Fibroblast of skin of scalp (primary cell): ENCODE data around the gene CBLC. TPM values are rescaled to one million over a fixed set of nuclear protein-coding genes. Genes with fewer than 3 reads are reported as not detected.

ENCODE experiments used
- DNase-seq: peaks from one replicate; pipeline ENCODE4 v3.0.0-alpha.2; 2013
- polyA plus RNA-seq, 2 experiments: library from polyadenylated mRNA; unstranded; fragments of 120-200 nt; gene quantifications; one replicate each; pipeline ENCODE4 v1.2.1, GENCODE V29; 2013; ENCODE audit not compliant: insufficient read length in 2 of 2

CBLC gene, protein sequence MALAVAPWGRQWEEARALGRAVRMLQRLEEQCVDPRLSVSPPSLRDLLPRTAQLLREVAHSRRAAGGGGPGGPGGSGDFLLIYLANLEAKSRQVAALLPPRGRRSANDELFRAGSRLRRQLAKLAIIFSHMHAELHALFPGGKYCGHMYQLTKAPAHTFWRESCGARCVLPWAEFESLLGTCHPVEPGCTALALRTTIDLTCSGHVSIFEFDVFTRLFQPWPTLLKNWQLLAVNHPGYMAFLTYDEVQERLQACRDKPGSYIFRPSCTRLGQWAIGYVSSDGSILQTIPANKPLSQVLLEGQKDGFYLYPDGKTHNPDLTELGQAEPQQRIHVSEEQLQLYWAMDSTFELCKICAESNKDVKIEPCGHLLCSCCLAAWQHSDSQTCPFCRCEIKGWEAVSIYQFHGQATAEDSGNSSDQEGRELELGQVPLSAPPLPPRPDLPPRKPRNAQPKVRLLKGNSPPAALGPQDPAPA
- polyA plus RNA-seq (2013, experiment 1 of 2; ENCODE audit: insufficient read length) = not detected
- 0.12 TPM for polyA plus RNA-seq (2013, experiment 2 of 2; ENCODE audit: insufficient read length)

DNA sequence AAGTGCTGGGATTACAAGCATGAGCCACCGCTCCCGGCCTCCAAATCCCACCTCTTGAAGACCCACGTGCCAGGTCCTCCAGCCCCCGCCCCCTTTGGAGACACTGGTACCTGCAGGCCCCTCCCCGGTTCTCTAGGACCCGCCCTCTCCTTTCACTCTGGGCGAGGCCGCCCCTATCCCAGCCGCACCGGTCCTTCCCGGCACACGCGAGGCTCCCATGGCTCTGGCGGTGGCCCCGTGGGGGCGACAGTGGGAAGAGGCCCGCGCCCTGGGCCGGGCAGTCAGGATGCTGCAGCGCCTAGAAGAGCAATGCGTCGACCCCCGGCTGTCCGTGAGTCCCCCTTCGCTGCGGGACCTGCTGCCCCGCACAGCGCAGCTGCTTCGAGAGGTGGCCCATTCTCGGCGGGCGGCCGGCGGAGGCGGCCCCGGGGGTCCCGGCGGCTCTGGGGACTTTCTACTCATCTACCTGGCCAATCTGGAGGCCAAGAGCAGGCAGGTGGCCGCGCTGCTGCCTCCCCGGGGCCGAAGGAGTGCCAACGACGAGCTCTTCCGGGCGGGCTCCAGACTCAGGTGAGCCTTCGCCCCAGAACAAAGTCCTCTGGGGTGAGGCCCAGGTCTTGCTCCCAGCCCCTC, at the start of gene CBLC:
Gene CBLC (plus strand): TSS at position 176 of the 633 bp plus-strand sequence. CDS start 42 bp downstream, at position 218.
- DNase-seq = no peak

DNA sequence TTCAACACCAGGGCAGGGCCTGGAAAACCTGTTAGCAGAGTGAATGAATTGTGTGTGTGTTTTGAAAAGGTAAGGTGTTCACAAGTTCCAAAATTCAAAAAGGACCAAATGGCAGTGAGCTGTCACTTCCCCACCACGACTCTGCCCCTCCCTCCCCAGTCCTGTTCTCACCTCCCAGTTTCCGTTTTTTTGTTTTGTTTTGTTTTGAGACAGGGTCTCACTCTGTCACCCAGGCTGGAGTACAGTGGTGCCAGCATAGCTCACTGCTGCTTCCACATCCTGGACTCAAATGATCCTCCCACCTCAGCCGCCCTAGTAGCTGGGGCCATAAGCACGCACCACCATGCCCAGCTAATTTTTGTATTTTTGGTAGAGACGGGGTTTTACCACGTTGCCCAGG, 49.5 kb upstream of the CBLC start:
- DNase-seq = no peak

DNA sequence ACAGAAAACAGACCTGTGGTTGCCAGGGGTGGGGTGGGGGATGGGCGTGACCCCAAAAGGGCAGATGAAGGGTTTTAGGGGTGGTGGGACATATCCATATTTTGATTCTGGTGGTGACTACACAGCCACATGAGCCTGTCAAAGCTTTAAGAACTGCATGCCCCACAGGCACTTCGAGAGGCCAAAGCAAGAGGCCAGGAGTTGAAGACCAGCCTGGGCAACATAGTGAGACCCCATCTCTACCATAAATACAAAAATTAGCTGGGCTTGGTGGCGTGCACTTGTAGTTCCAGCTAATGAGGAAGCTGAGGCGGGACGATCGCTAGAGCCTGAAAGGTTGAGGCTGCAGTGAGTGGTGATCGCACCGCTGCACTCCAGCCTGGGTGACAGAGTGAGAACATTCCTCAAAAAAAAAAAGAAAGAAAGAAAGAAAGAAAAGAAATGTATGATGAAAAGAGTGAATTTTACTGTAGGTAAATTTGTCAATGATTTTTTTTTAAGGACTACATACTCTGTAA, 48.1 kb upstream of the CBLC start:
- DNase-seq = no peak

DNA sequence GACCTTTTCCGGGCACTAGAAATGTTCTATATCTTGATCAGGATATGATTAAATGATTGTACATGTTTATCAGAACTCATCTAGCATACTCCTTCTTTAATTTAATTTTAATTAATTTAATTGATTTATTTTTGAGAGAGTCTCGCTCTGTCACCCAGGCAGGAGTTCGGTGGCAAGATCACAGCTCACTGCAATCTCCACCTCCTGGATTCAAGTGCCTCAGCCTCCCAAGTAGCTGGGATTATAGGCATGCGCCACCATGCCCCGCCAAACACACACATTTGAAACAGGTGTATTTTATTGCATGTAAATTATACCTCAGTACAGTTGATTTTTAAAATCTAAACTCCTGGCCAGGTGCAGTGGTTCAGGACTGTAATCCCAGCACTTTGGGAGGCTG, 46.6 kb upstream of the CBLC start:
- no peak for DNase-seq

DNA sequence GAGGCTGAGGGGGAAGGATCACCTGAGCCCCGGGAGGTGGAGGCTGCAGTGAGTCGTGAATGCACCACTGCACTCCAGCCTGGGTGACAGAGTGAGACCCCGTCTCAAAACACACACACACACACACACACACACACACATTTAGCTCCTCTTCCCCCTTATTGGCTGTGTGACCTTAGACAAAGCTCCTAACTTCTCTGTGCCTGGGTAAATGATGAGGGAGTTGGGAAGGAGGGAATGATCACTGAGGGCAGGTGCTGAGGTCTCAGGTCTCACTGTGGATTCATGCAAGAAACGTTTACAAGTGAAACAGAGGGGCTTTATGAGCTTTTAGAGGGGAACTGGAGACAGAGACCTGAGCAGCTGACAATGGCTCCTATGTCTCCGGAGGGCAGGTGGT, 46.1 kb upstream of the CBLC start:
- DNase-seq = no peak

DNA sequence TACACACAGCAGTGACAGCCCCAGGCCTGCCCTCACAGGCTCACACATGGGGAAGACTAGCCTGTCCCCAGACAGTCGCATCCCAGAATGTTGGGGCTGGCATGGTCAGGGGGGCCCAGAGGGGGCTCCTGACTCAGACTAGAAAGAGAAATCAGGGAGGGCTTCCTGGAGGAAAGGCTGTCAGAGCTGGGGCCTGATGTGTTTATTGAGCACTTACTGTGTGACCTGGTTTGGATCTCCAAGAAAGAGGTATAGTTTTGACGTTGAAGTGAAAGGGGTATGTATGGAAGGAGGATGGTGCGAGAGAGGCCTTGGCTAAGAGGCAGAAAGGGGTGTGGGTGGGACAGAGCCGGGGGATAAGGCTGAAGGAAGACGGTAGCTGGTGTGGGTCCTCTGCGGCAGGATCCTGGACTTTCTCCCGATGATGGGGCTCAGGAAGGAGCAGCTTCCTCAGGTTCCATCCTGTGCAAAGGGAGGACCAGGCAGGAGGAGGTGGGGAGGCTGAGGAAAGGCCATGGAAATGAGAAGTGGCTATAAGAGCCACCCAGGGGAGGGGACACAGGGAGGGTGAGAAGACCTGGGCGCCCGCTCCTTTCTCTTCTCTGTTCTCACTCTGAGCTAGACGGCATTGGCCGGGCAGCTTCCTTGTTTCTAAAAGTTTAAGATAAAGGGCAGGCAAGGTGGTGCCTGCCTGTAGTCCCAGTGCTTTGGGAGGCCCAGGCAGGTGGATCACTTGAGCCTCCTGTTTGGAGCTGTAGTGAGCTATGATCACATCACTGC, 45.3 kb upstream of the CBLC start:
- DNase-seq = no peak

DNA sequence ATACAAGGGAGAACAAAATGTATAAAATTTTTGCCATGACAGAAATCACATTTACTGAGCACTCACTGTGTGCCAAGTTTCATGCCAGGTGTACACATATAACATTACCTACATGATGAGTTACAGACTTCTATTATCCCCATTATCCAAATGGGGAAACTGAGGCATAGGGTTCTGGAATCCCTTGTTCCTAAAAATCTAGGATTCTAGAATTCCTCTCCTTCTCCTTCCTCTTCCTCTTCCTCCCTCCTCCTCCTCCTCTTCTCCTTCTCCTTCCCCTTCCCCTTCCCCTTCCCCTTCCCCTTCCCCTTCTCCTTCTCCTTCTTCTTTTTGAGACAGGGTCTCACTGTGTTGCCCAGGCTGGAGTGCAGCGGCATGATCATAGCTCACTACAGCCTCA, 43.3 kb upstream of the CBLC start:
- DNase-seq = no peak

DNA sequence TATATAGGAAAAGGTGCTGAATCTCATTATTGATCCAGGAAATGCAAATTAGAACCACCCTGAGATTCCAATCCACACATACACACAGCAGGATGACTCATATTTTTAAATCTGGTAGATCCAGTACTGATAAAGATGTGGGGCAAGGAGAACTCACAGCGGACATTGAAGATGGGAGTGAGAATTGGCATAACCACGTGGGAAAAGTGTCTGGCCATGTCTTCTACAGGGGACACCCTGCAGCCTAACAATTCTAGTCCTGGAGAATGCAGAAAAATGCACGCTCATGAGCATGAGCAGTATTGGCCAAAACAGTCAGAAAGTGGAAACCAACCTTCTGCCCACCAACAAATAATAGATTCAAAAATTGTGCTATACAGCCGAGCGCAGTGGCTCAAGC, 42.7 kb upstream of the CBLC start:
- no peak for DNase-seq

DNA sequence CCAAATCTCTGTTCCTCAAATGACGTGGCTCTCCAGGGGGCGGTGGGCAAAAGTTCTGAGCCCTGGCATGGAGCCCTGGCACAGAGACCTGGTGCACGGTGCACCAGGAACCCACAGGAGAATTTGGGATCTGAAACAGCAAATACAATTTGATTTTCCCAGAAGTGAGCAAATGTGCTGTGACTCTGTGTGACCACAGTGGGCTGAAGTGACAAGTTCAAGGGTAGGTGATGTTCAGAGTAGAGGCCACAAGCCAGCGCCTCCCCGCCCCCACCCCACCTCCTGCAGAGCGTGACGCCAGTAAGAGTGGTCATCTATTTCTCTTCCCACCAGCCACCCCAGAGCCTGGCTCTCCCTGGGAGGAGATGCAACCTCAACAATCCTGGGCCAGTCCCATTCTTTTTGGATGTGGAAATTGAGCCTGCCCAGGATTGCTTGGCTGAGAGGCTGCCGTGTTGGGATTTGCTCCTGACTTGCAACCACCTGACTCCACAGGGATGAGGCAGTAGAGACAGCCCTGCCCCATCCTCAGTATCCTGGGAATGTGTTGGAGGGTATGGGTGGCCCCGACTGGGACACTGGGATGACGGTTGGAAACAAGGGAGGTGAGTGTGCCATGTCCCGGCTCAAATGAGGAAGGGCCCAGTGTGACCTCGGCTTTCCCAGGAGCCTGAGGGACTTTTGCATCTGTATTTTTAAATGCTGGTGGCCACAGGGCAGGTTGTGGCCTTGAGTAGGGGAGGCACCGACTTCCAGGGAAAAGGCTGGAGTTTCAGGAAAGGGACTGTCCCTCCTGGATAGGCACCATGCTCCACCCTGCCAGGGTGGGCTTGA, 40.2 kb upstream of the CBLC start:
- DNase-seq = peak; percentile 68

DNA sequence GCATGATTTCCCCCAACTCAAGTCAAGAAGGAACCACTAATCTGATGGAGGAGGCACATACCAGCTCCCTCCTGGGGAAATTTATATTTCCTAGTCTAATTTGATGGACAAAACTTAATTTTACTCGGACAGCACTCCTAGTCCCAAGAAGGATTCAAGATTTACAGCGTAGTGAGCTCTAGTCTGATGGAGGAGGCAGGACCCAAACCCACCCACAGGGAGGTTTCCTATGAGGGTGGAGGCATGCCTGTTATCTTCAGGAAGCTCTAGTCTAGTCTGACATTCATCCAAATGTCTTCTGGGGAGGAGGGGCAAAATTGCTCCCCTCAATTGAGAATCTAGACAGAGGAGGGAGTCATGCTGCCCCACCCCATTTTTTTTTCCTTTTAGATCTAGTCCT, 39.6 kb upstream of the CBLC start:
- no peak for DNase-seq

DNA sequence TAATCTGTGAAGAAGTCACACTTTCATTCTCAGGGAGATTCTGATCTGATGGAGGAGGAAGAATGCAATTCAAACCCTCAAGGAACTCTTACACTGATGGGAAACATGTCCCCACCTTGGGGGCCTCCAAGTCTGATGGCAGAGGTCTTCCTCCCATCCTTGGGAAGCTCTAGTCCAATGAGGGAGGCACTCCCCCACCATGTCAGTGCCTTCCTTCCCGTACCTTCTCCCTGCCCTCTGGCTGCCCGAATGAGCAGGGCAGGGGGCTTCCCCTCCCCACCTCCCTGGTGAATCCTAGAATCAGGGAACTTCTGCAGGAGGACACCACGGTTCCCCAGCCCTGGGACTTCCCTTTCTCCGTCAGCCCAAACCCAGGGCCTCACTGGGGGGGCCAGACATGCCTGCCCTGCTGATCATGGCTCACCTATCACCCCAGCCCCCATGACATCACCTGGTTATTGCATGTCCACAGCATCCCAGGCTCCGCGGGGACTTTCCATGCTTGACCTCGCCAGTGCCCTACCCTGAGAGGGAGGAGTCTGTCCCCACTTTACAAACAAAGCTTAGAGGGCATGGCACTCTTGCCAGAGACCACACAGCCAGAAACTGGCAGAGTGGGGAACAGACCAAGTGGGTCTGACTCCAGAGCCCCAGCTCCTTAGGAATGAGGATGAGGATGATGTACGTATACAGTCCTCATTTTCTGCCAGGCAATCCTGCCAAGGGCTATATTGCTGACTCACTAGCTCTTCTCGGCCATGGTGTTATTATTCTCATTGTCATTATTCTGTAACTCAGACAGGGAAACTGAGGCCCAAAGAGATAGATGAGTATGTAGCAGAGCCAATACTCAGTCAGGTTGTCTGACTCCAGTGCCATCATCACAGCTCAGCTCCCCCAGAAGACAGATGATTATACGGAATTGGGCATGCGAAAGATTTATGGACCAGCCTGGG, 38.8 kb upstream of the CBLC start:
- DNase-seq = no peak

DNA sequence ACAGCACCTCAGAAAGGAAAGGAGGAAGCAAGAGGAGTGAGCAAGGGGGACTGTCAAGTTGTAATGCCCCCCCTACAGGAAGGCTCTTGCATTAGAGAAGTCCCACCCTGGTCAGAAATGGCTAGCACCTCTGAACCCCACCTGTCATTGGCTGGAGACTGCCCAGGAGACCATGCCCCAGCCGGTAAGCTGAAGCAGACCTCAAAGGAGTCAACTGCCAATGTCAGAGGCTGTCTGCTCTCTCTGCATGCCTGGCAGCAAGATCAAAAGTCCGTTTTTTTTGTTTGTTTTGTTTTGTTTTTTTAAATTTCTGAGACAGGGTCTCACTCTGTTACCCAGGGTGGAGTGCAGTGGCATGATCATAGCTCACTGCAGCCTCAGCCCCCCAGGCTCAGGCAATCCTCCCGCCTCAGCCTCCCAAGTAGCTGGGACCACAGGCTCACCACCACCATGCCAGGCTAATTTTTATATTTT, 37.3 kb upstream of the CBLC start:
- DNase-seq = no peak

DNA sequence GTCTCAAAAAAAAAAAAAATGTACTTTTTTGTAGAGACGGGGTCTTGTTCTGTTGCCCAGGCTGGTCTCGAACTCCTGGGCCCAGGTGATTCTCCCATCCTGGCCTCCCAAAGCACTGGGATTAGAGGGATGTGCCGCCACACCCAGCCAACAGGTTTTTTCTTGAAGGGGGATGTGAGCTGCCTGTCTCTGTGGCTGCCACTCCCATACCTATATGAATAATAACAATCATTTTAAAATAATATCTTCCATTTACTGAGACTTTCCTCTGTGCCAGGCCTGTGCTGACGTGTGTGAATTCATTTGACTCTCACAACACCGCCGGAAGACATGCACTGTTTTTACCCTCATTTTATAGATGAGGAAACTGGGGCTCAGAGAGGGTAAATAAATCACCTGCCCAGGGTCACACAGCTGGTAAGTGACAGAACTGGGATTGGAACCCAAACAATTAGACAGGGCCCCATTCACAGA, 36.4 kb upstream of the CBLC start:
- no peak for DNase-seq

DNA sequence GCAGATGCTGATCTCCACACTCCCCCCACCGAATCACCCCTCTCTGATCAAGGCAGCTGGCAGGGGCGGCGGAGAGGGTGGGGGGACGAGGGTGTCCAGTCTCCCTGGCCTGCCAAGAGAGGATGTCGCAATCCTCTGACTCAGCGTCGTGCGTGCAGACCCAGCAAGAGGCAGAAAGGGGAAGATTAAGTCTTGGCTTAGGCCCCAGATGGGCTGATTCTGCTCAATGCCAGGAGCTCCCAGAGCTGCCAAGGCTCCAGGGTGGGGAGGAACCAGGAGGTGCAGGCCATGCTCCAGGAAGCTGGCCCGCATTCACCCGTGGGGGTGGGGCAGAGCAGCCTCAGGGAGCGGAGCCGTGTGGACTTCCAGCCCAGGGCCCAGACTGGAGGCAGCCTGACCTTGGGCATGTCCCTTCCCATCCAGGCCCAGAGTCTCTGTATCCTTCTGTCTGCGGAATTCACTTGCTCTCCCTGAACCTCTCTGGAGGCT, 35.8 kb upstream of the CBLC start:
- peak; percentile 100 for DNase-seq

DNA sequence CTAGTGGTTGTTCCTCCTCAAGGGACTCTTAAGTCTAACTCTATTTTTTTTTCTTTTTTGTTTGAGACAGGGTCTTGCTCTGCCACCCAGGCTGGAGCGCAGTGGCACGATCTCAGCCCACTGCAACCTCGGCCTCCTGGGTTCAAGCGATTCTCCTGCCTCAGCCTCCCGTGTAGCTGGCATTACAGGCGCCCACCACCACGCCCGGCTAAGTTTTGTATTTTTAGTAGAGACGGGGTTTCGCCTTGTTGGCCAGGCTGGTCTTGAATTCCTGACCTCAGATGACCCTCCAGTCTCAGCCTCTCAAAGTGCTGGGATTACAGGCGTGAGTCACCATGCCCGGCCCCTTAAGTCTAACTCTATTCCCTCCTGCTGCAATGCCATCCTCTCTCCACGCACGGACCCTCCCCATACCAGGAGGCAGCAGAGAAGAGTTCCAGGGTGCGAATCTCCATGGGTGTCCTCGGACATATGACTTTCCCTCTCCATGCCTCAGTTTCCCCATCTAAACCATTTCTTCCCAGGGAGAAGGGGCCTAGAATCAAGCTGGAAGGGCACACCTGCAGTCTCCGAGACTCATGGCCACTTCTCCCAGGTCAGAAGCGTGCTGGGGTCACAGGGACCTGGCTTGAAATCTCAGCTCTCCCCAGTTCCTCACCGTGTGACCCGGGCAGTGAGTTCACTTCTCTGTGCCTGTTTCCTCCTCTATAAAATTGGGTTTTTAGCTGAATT, 35.2 kb upstream of the CBLC start:
- DNase-seq = peak; percentile 53

DNA sequence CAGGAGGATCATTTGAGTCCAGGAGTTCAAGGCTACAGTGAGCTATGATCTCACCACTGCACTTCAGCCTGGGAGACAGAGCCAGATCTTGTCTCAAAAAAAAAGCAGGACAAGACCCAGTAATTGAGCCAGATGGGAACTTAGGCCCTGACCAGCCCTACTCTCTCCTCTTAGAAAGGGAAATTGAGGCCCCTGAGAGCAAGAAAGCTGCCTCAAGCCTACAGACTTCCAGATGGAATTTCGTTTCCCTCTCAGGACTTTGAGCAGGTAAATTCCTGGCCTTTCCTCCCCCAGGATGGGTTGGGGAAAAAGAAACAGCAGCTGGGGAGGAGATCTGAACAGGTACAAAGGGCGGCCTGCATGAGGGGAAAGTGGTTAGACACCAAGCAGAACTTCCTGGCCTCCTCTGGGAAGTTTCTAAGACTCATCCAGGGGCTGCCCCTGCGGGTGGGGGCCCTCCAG, 32.8 kb upstream of the CBLC start:
- DNase-seq = no peak

DNA sequence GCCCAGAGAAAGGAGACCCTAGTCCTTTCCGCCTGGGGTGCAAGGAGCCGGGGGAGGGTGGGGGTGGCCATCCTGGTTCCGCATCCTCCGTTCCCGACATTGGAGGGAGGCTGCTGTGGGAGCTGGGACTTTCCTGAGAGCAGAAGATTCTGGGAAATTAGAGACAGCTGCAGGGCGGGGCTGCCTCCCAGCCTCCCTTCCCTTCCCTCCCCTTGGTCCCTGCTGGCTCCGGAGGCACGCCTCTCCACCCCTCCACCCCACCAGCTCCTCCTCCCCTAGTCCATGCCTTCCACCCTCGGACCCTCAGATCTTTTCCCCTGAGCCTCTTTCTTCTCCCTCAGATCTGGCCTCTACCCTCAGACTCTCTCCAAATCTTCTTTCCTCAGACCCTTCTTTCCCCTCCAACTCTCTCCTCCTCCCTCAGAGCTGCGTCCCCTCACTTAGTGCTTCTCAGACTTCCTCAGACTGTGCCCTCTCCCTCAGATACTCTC, 32.3 kb upstream of the CBLC start:
- DNase-seq = peak; percentile 88

DNA sequence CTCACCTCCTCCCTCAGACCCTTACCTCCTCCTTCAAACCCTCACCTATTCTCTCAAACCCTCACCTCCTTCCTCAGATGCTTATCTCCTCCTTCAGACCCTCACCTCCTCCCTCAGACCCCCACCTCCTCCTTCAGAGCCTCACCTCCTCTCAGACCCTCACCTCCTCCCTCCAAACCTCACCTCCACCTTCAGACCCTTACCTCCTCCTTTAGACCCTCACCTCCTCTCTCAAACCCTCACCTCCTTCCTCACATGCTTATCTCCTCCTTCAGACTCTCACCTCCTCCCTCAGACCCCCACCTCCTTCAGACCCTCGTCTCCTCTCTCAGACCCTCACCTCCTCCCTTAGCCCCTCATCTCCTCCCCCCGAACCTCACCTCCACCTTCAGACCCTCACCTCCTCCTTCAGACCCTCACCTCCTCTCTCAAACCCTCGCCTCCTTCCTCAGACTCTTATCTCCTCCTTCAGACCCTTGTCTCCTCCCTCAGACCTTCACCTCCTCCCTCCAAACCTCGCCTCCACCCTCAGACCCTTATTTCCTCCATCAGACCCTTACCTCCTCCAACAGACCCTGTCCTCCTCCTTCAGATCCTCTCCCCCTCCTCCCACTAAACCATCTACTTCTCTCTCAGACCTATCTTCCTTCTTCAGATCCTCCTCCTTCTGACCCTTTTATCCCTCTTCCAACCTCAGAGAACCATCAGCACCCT, 31.6 kb upstream of the CBLC start:
- no peak for DNase-seq

DNA sequence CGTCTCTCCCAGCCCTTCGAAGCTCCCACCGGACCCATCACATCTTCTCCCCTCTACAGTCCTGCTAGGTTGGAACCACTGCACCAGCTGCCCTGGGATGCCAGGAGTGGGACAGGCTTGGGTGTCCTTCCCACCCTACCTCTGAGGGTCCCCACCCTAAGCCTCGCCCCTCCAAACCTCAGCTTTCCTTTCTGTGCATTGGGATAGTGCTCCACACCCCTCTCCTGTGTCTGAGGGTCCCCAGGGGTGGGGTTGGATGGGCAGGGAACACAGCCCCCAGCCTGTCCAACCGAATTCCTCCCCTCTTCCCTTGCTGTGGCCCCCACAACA, 31.1 kb upstream of the CBLC start:
- DNase-seq = no peak
